OCI-M2 (cell line): ENCODE results near the gene IL3RA.

Source experiments
- DNase-seq: peaks from one replicate; lab custom pipeline; 2025; ENCODE audit not compliant: unreplicated experiment; lab: John Stamatoyannopoulos, UW

The IL3RA gene

GRCh38 chrX:1380672-1381233 is 44.2 kb downstream of the IL3RA start:
- no peak for DNase-seq

GRCh38 chrX:1384658-1385252 is 48.2 kb downstream of the IL3RA start:
- no peak for DNase-seq

- no peak for DNase-seq
These were observed 49.0 kb downstream of the IL3RA start for GRCh38 chrX:1385253-1386223.

- DNase-seq, result no peak
These were observed 49.9 kb downstream of the IL3RA start for GRCh38 chrX:1386338-1387127.

GRCh38 chrX:1387141-1387776 is 50.7 kb downstream of the IL3RA start:
- DNase-seq, result no peak

- DNase-seq, result no peak
These were observed 52.1 kb downstream of the IL3RA start for GRCh38 chrX:1388651-1389050.

GRCh38 chrX:1389181-1389992 is 52.8 kb downstream of the IL3RA start:
- no peak for DNase-seq

GRCh38 chrX:1389993-1390285 is 53.4 kb downstream of the IL3RA start:
- no peak for DNase-seq

- no peak for DNase-seq
These were observed 54.2 kb downstream of the IL3RA start for GRCh38 chrX:1390621-1391369.

GRCh38 chrX:1391370-1391706 is 54.8 kb downstream of the IL3RA start:
- no peak for DNase-seq

- DNase-seq, result no peak
These were observed 55.3 kb downstream of the IL3RA start, which contains the start of gene SLC25A6 for GRCh38 chrX:1391707-1392375. SLC25A6 (minus strand) TSS chrX:1392113; CDS start chrX:1392009, 104 bp downstream.

GRCh38 chrX:1392376-1393068 is 55.9 kb downstream of the IL3RA start:
- DNase-seq, result no peak

GRCh38 chrX:1393871-1394615 is 57.5 kb downstream of the IL3RA start:
- no peak for DNase-seq

- DNase-seq, result no peak
These were observed 58.3 kb downstream of the IL3RA start for GRCh38 chrX:1394731-1395501.

- DNase-seq, result no peak
These were observed 59.1 kb downstream of the IL3RA start for GRCh38 chrX:1395646-1396216.

- DNase-seq, result no peak
These were observed 60.4 kb downstream of the IL3RA start for GRCh38 chrX:1397001-1397400.
